ENCODE measurements around the gene TRPM5.

Gene TRPM5

GRCh38 chr11:2452321-2453012 lies 8.2 kb upstream of the TRPM5 start:
- no peak for DNase-seq

- peak; percentile 33 for DNase-seq
Observed at GRCh38 chr11:2451916-2452315, 7.6 kb upstream of the TRPM5 start.

- peak; percentile 33 for DNase-seq
Observed at GRCh38 chr11:2451336-2451735, 7.0 kb upstream of the TRPM5 start.

GRCh38 chr11:2450321-2451041 lies 6.2 kb upstream of the TRPM5 start:
- no peak for DNase-seq

GRCh38 chr11:2449548-2450320 lies 5.4 kb upstream of the TRPM5 start:
- no peak for DNase-seq

GRCh38 chr11:2448661-2449547 lies 4.6 kb upstream of the TRPM5 start:
- DNase-seq: no peak

- DNase-seq: no peak
Observed at GRCh38 chr11:2447951-2448650, 3.8 kb upstream of the TRPM5 start.

- DNase-seq: no peak
Observed at GRCh38 chr11:2447253-2447950, 3.1 kb upstream of the TRPM5 start.

GRCh38 chr11:2446590-2447252 lies 2.4 kb upstream of the TRPM5 start:
- DNase-seq: no peak

- no peak for DNase-seq
Observed at GRCh38 chr11:2445746-2446551, 1.6 kb upstream of the TRPM5 start.

- DNase-seq: peak; percentile 73
Observed at GRCh38 chr11:2444821-2445745, 769 bp upstream of the TRPM5 start, which contains the start of gene KCNQ1. TSS of gene KCNQ1 (plus strand) at chr11:2445008. CDS start at chr11:2445099, 91 bp downstream.

- no peak for DNase-seq
Observed at GRCh38 chr11:2443406-2443805, 908 bp downstream of the TRPM5 start.

GRCh38 chr11:2442589-2442988 lies 1.7 kb downstream of the TRPM5 start:
- no peak for DNase-seq

GRCh38 chr11:2441171-2441570 lies 3.1 kb downstream of the TRPM5 start:
- DNase-seq: no peak

- no peak for DNase-seq
Observed at GRCh38 chr11:2440646-2441045, 3.7 kb downstream of the TRPM5 start.

- no peak for DNase-seq
Observed at GRCh38 chr11:2439820-2440219, 4.5 kb downstream of the TRPM5 start.

- DNase-seq: no peak
Observed at GRCh38 chr11:2437516-2437915, 6.8 kb downstream of the TRPM5 start.

GRCh38 chr11:2436521-2437031 lies 7.7 kb downstream of the TRPM5 start:
- DNase-seq: no peak
